ENCODE results near the gene FAM118A.

FAM118A gene

DNA sequence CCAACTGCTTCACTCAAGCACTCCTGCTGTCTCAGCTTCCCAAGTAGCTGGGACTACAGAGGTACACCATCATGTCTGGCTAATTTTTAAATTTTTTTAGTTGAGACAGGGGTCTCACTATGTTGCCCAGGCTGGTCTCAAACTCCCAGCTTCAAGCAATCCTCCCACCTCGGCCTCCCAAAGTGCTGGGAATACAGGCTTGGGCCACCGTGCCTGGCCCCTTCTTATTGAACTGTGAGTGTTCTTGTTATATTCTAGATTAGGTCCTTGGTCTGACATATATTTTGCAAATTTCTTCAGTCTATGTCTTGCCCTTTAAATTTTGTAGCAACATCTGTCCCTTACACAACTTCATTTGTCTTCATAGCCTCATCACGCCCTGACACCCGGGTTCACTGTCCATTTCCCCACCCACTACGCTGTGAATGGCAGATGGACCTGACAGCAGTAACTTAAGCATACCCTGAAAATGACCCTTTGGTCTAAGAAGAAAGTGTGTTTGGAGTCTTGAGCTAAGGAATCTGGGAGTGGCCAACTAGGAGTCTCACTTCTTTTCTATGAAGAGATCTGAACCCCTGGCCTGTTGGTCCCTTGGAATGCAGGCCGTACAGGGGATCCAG is 4.2 kb upstream of the FAM118A start:
- Histone ChIP-seq H3K4me1 (ENCODE audit: control insufficient read depth, insufficient read depth, low read length) (no peaks in the 10 kb centered on the region), H3K4me3 (ENCODE audit: low read length) (no peak overlapping the region), H3K27me3 (ENCODE audit: control insufficient read depth, insufficient read depth, low read length) (no peaks in the 10 kb centered on the region), H3K9ac (ENCODE audit: low read length) (no peak overlapping the region), H3K36me3 (ENCODE audit: control insufficient read depth, insufficient read depth, low read length) (no peaks in the 10 kb centered on the region), H3K27ac (ENCODE audit: low read depth, low read length) (no peak overlapping the region)

DNA sequence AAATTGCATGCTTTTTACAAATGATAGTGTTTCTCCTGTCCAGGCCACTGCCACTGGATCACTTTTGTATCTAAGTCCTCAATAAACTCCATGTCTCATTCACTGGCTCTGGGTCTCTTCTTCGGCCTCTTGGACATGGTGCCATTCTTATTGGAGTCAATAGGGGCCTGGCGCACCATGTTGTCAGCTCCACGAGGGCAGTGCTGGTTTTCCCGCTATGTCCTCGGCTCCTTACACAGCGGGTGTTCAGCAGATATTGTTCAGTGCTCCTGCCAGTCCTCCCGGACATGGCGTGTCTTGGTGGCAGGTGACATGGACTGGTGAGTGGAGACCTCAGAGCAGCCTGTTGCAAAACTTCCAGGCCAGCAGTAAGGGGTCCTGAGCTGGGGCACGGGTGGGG is 3.6 kb upstream of the FAM118A start:
- no peak overlapping the region for H3K4me3 ChIP-seq (ENCODE audit: low read length)

DNA sequence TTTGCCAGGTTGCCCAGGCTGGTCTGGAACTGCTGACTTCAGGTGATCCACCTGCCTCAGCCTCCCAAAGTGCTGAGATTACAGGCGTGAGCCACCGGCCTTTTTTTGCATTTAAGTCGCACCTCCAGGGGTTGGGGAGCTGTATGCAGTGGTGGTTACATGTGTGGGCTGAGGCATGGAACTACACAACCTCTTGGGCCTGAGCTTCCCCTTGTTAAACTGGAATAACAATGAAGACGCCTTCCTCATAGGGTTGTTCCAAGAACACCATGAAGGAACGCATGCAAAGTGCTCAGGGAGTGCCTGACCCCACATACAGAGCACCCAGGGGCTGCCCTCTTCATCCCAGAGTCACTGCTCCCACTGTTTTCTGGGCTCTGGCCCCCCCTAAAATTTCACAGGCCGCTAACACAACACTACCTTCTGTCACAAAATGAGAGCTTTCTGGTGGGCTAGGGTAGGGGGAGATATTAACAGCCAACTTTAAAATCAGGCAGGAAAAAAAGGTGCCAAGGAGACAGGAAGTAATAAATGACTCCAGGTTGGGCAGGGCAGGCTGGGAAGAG is 1.3 kb upstream of the FAM118A start:
- H3K36me3 ChIP-seq (ENCODE audit: control insufficient read depth, insufficient read depth, low read length) = no peaks in the 10 kb centered on the region
- H3K27me3 ChIP-seq (ENCODE audit: control insufficient read depth, insufficient read depth, low read length) = no peaks in the 10 kb centered on the region
- no peak overlapping the region for H3K9ac ChIP-seq (ENCODE audit: low read length)
- no peak overlapping the region for H3K27ac ChIP-seq (ENCODE audit: low read depth, low read length)
- H3K4me1 ChIP-seq (ENCODE audit: control insufficient read depth, insufficient read depth, low read length) = no peaks in the 10 kb centered on the region
- peak overlapping the region; percentile 73 for H3K4me3 ChIP-seq (ENCODE audit: low read length)

More for the DNA sequence above, 3.6 kb upstream of the FAM118A start:
- H3K27ac ChIP-seq (ENCODE audit: low read depth, low read length) = no peak overlapping the region
- H3K9ac ChIP-seq (ENCODE audit: low read length) = no peak overlapping the region
- H3K36me3 ChIP-seq (ENCODE audit: control insufficient read depth, insufficient read depth, low read length) = no peaks in the 10 kb centered on the region
- no peaks in the 10 kb centered on the region for H3K27me3 ChIP-seq (ENCODE audit: control insufficient read depth, insufficient read depth, low read length)
- no peaks in the 10 kb centered on the region for H3K4me1 ChIP-seq (ENCODE audit: control insufficient read depth, insufficient read depth, low read length)

DNA sequence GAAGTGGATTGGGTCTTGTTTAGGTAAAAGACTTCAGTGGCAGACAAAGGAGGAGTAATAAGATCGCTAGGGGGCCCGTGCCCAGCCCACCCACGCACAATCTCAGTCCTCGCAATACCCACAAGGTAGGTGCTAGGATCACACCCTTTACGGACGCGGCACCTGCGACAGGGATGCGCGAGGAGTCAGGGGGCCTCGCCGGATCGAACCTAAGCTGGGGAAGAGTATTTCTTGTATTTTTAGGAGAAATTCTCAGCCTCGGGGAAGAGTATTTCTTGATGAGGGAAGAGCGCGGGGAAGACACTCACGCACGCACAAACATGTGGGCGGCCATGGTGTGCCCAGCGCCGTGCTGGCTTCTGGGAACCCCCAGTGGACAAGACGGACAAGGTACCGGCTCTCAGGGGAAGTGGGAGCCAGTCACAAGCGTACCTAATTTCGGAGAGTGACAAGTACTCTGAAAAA is 745 bp upstream of the FAM118A start:
- peak overlapping the region; percentile 73 for H3K4me3 ChIP-seq (ENCODE audit: low read length)
- H3K27ac ChIP-seq (ENCODE audit: low read depth, low read length) = peak overlapping the region; percentile 72
- peak overlapping the region; percentile 42 for H3K9ac ChIP-seq (ENCODE audit: low read length)
- H3K4me1 ChIP-seq (ENCODE audit: control insufficient read depth, insufficient read depth, low read length) = no peaks in the 10 kb centered on the region
- no peaks in the 10 kb centered on the region for H3K36me3 ChIP-seq (ENCODE audit: control insufficient read depth, insufficient read depth, low read length)
- no peaks in the 10 kb centered on the region for H3K27me3 ChIP-seq (ENCODE audit: control insufficient read depth, insufficient read depth, low read length)

DNA sequence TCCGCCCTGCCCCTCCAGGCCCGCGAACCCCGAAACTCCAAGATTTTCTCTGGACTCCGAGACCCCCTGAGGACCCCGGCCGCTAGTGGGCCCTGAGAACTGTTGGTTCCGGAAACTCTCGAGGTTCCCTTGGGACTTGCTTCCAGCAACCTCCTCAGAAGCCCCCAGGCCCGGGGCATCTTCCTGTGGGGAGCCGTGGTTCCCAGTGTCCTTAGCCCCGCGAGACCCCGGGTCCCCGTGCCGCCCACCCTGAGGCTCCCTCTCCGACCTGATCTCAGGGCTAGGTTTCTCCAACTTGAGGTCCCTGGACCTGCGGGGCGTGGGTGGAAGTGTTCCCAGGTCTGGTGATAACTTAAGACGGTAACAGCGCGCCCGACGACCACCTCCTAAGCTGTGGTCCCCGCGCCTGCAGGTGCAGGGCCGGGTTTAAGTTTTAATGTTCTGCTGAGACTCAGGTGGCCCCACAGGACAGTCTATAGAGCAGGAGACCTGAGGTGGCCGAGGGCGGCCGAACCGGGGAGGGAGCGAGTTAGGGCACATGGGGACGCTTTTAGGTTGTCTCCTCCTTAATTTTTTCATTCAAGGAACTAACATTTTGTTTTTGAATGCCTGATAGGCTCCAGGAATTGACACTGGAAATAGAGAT is 720 bp downstream of the FAM118A start:
- Histone ChIP-seq H3K9ac (ENCODE audit: low read length) (peak overlapping the region; percentile 66), H3K27ac (ENCODE audit: low read depth, low read length) (peak overlapping the region; percentile 85), H3K4me1 (ENCODE audit: control insufficient read depth, insufficient read depth, low read length) (no peaks in the 10 kb centered on the region)

DNA sequence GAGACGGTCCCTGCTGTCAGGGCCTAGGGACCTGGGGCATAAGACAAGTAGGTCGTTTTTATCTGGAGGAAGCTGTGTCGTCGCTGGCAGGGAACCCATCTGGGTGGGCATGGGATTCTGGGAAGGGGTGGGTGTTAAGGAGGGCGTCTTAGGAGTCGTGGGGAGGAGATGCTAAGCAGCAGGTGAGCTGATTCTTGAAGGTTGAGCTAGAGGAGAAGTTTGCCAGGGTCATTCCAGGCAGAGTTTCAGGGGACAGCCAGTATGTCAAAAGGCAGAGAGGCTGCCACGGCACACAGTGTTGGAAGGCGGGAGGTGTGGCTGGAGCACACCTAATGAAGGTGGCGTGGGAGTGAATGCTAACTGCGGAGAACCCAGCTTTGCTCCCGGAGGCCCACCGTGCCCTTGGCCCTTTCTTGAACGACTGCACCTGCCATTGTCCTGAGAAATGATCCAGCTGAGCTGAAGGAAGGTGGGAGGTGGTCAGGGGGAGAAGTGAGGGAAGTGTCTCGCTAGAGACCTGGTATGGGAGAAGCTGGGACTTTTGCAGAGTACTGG is 1.3 kb downstream of the FAM118A start:
- H3K36me3 ChIP-seq (ENCODE audit: control insufficient read depth, insufficient read depth, low read length) = no peaks in the 10 kb centered on the region
- no peak overlapping the region for H3K9ac ChIP-seq (ENCODE audit: low read length)
- H3K27ac ChIP-seq (ENCODE audit: low read depth, low read length) = no peak overlapping the region
- no peaks in the 10 kb centered on the region for H3K4me1 ChIP-seq (ENCODE audit: control insufficient read depth, insufficient read depth, low read length)
- no peaks in the 10 kb centered on the region for H3K27me3 ChIP-seq (ENCODE audit: control insufficient read depth, insufficient read depth, low read length)
- H3K4me3 ChIP-seq (ENCODE audit: low read length) = peak overlapping the region; percentile 74

More for the DNA sequence above, 720 bp downstream of the FAM118A start:
- Histone ChIP-seq H3K27me3 (ENCODE audit: control insufficient read depth, insufficient read depth, low read length) (no peaks in the 10 kb centered on the region), H3K36me3 (ENCODE audit: control insufficient read depth, insufficient read depth, low read length) (no peaks in the 10 kb centered on the region), H3K4me3 (ENCODE audit: low read length) (peak overlapping the region; percentile 74)

DNA sequence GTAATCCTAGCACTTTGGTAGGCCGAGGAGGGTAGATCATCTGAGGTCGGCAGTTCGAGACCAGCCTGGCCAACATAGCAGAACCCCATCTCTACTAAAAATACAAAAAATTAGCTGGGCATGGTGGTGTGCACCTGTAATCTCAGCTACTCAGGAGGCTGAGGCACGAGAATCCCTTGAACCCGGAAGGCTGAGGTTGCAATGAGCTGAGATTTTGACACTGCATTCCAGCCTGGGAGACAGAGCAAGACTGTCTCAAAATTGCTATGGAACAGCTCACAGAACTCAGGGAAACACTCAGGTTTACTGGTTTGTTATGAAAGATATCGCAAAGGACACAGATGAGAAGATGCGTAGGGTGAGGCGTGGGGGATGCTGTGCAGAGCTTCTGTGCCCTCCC is 2.7 kb downstream of the FAM118A start:
- Histone ChIP-seq H3K27me3 (ENCODE audit: control insufficient read depth, insufficient read depth, low read length) (no peaks in the 10 kb centered on the region), H3K27ac (ENCODE audit: low read depth, low read length) (no peak overlapping the region), H3K4me3 (ENCODE audit: low read length) (no peak overlapping the region), H3K36me3 (ENCODE audit: control insufficient read depth, insufficient read depth, low read length) (no peaks in the 10 kb centered on the region), H3K4me1 (ENCODE audit: control insufficient read depth, insufficient read depth, low read length) (peaks cover 1% of the 10 kb centered on the region), H3K9ac (ENCODE audit: low read length) (no peak overlapping the region)

DNA sequence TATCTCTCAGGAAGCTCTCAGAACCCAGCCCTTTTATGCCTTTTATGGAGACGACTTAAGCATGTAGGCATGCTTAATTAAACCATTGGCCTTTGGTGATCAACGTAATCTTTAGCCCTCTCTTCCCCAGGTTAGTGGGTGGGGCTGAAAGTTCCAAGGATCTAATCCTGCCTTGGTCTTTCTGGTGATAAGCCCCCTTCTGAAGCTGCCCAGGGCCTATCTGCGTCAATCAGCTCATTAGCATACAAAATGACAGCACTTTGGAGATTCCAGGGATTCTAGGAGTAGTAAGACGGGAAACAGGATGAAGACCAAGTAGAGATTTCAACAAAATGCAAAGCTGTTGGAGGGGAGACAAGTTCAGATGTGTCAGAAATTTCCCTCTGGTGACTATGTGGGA is 3.1 kb downstream of the FAM118A start:
- Histone ChIP-seq H3K27ac (ENCODE audit: low read depth, low read length) (no peak overlapping the region), H3K4me3 (ENCODE audit: low read length) (no peak overlapping the region), H3K4me1 (ENCODE audit: control insufficient read depth, insufficient read depth, low read length) (peaks cover 6% of the 10 kb centered on the region), H3K36me3 (ENCODE audit: control insufficient read depth, insufficient read depth, low read length) (no peaks in the 10 kb centered on the region), H3K9ac (ENCODE audit: low read length) (no peak overlapping the region), H3K27me3 (ENCODE audit: control insufficient read depth, insufficient read depth, low read length) (no peaks in the 10 kb centered on the region)

DNA sequence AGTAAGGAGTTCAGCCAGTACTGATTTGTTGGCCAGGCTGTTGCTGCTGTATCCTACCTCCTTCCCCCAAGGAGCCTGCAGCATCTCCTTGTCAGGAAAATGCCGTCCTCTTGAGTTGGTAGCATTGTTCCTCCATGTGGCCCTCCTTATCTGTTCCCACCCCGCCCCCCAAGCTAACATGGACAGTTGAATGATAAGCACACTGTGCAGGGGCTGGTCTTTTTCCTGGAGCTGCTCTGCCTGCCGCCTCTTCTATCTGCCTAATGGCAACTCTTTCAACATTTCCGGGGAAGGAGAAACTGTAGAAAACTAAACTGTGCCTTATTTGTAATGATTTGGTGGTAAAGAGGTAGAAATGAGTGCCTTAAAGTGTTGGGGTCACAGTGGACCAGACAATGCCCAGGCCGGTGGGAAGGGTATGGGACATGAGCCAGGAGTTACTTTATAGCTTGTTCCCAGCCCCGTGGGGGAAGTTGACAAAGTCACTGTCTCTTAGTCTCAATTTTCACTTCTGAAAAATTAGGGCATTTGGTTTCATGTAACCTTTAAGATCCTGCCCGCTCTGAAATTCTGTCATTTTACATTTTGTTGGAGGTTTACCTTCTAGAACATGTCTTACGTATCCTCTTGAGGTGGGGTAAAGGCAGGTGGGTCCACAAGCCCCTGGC is 4.5 kb downstream of the FAM118A start:
- H3K36me3 ChIP-seq (ENCODE audit: control insufficient read depth, insufficient read depth, low read length) = no peaks in the 10 kb centered on the region
- peaks cover 17% of the 10 kb centered on the region for H3K4me1 ChIP-seq (ENCODE audit: control insufficient read depth, insufficient read depth, low read length)
- H3K9ac ChIP-seq (ENCODE audit: low read length) = no peak overlapping the region
- H3K27ac ChIP-seq (ENCODE audit: low read depth, low read length) = no peak overlapping the region
- H3K27me3 ChIP-seq (ENCODE audit: control insufficient read depth, insufficient read depth, low read length) = no peaks in the 10 kb centered on the region
- H3K4me3 ChIP-seq (ENCODE audit: low read length) = no peak overlapping the region

DNA sequence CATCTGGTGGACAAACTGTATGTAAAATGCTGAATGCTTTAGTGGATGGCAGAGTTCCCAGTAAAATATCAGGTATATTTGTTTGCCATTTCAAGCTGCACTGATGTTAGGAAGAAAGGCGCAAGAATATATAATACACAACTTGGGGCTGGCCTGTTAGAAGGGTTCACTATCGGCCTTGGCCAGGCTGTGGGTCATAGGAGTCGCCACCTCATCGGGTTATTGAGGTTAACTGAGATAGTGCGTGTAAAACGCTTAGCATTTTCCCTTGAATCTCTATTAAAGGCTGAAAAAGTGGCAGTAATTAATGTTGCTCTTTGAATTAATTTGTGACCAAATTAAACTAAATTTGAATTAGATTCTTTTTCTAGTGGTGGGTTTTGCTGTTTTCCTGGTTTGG is 5.1 kb downstream of the FAM118A start:
- H3K27ac ChIP-seq (ENCODE audit: low read depth, low read length) = no peak overlapping the region
- no peaks in the 10 kb centered on the region for H3K36me3 ChIP-seq (ENCODE audit: control insufficient read depth, insufficient read depth, low read length)
- H3K27me3 ChIP-seq (ENCODE audit: control insufficient read depth, insufficient read depth, low read length) = no peaks in the 10 kb centered on the region
- H3K4me1 ChIP-seq (ENCODE audit: control insufficient read depth, insufficient read depth, low read length) = peaks cover 22% of the 10 kb centered on the region
- no peak overlapping the region for H3K9ac ChIP-seq (ENCODE audit: low read length)
- H3K4me3 ChIP-seq (ENCODE audit: low read length) = no peak overlapping the region

DNA sequence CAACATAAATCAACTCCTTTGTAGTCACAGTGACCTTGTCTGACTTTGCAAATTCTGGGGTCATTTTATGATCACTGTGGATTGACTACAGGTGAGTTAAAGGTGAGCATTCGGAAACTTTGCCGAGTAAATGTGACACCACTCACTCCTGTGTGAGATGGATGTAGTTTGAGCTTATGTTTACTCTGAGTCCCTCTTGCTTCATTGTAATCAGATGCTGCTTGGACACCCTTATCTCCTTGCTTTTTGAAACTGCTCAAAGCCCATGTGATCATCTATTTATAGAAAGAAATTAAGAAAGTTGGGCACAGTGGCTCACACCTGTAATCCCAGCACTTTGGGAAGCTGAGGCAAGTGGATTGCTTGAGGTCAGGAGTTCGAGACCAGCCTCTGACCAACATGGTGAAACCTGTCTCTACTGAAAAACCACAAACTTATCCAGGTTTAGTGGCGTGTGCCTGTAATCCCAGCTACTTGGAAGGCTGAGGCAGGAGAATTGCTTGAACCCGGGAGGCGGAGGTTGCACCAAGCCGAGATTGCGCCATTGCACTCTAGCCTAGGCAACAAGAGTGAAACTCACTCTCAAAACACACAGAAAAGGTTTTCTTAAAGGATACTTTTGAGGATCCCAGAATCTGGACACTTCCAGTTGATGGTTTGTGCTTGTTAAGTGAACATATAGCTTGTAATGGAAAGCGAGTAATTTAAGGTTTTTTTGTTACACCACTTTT is 7.2 kb downstream of the FAM118A start:
- Histone ChIP-seq H3K4me3 (ENCODE audit: low read length) (no peak overlapping the region), H3K4me1 (ENCODE audit: control insufficient read depth, insufficient read depth, low read length) (peaks cover 24% of the 10 kb centered on the region), H3K9ac (ENCODE audit: low read length) (no peak overlapping the region), H3K27me3 (ENCODE audit: control insufficient read depth, insufficient read depth, low read length) (no peaks in the 10 kb centered on the region), H3K36me3 (ENCODE audit: control insufficient read depth, insufficient read depth, low read length) (no peaks in the 10 kb centered on the region), H3K27ac (ENCODE audit: low read depth, low read length) (peak overlapping the region; percentile 93)

Data from rectal smooth muscle tissue (tissue), 1 donor.